A549 (cell line): ENCODE data around the gene SYT1. TPM values are rescaled to one million over a fixed set of nuclear protein-coding genes. Genes with fewer than 3 reads are reported as not detected.

Experiments
- ATAC-seq, 2 experiments: fragments of 200-7000 bp in 1 of 2; fragments of >200 bp in 1 of 2; cut with Nextera tagmentation in 1 of 2; cut with Tn5 transposase in 1 of 2; 3 replicates each; pipeline versions ENCODE4 v1.8.0 to v1.9.1; 2018 to 2020; ENCODE audit warnings: mild to moderate bottlenecking in 1 of 2, moderate library complexity in 1 of 2
- CTCF ChIA-PET: fragments of 300-600 bp; sonication (Branson Sonifier 250); formaldehyde crosslinking; extraction: SDS; loops from one replicate; lab custom pipeline; 2021; ENCODE audit warnings: antibody characterized with exemption, inconsistent platforms; lab: Yijun Ruan, JAX
- POLR2A ChIA-PET: fragments of 350-600 bp; formaldehyde crosslinking; extraction: SDS; loops from one replicate; lab custom pipeline; 2021; ENCODE audit warnings: antibody characterized with exemption, inconsistent platforms; lab: Yijun Ruan, JAX
- DNase-seq, 2 experiments: peaks; one replicate each; pipeline versions ENCODE4 v3.0.0 to v3.0.0-alpha.2; 2011 to 2016; ENCODE audit warnings: low read depth in 1 of 2, low spot score in 1 of 2
- FAIRE-seq: peaks from 2 replicates; lab custom pipeline; 2011; peaks lifted over from hg19 to GRCh38; lab: Jason Lieb, UNC
- H3K27ac ChIP-seq, 2 experiments: fragments of >200 bp; sonication (Bioruptor Twin); formaldehyde crosslinking; 3 replicates each; pipeline ENCODE4 v1.5.1; 2016 to 2017
- H3K4me1 ChIP-seq: fragments of >200 bp; sonication (Bioruptor Twin); formaldehyde crosslinking; 3 replicates; pipeline ENCODE4 v1.6.1; 2016
- H3K4me2 ChIP-seq: fragments of >200 bp; sonication (Bioruptor Twin); formaldehyde crosslinking; 3 replicates; pipeline ENCODE4 v1.6.1; 2016
- H3K4me3 ChIP-seq: fragments of >200 bp; sonication (Bioruptor Twin); formaldehyde crosslinking; 3 replicates; pipeline ENCODE4 v1.5.1; 2016
- H3K9me3 ChIP-seq: fragments of >200 bp; sonication (Bioruptor Twin); formaldehyde crosslinking; 3 replicates; pipeline ENCODE4 v1.6.1; 2016
- BHLHE40 ChIP-seq: IDR thresholded peaks from 2 replicates; pipeline ENCODE4 v1.6.1; 2012; ENCODE audit warnings: low read depth, low read length, inconsistent platforms
- CBX8 ChIP-seq: fragments of 200-600 bp; sonication (generic); IDR thresholded peaks from 2 replicates; pipeline ENCODE4 v1.6.1; 2016
- CEBPB ChIP-seq, 2 experiments: fragments of >200 bp in 1 of 2; sonication (Bioruptor Twin) in 1 of 2; formaldehyde crosslinking in 1 of 2; IDR thresholded peaks; 2 replicates each; pipeline ENCODE4 v1.6.1; 2012 to 2016
- CHD2 ChIP-seq: fragments of 150-350 bp; IDR thresholded peaks from 2 replicates; pipeline ENCODE4 v1.6.1; 2014; ENCODE audit warnings: low read length; ENCODE audit not compliant: partially characterized antibody
- EHF ChIP-seq: fragments of 250-450 bp; sonication (Bioruptor Pico); IDR thresholded peaks from 2 replicates; pipeline ENCODE4 v1.5.0; 2020; ENCODE audit warnings: mild to moderate bottlenecking
- FOXS1 ChIP-seq: fragments of 250-450 bp; sonication (Bioruptor Pico); IDR thresholded peaks from 2 replicates; pipeline ENCODE4 v1.5.0; 2020; ENCODE audit warnings: mild to moderate bottlenecking, moderate library complexity
- GATA3 ChIP-seq: IDR thresholded peaks from 2 replicates; pipeline ENCODE4 v1.6.1; 2012; ENCODE audit warnings: borderline replicate concordance
- HDAC2 ChIP-seq: fragments of 200-600 bp; sonication (generic); IDR thresholded peaks from 2 replicates; pipeline ENCODE4 v1.6.1; 2016
- HEYL ChIP-seq: fragments of 250-450 bp; sonication (Bioruptor Pico); IDR thresholded peaks from 2 replicates; pipeline ENCODE4 v1.8.0; 2021; ENCODE audit warnings: mild to moderate bottlenecking, moderate library complexity
- HOXB13 ChIP-seq: fragments of 250-450 bp; sonication (Bioruptor Pico); IDR thresholded peaks from 2 replicates; pipeline ENCODE4 v1.5.0; 2020; ENCODE audit warnings: low read depth, mild to moderate bottlenecking, moderate library complexity
- JUN ChIP-seq, 2 experiments: fragments of >200 bp; sonication (Bioruptor Twin); formaldehyde crosslinking; IDR thresholded peaks; 2 replicates in 1 of 2; 3 replicates in 1 of 2; pipeline ENCODE4 v1.6.1; 2016 to 2017
- KDM1A ChIP-seq: fragments of 200-600 bp; sonication (generic); IDR thresholded peaks from 2 replicates; pipeline ENCODE4 v1.6.1; 2016; ENCODE audit warnings: low read depth, mild to moderate bottlenecking
- KDM5A ChIP-seq: fragments of 200-600 bp; sonication (generic); IDR thresholded peaks from 2 replicates; pipeline ENCODE4 v1.6.1; 2016; ENCODE audit warnings: antibody characterized with exemption, mild to moderate bottlenecking
- MAFK ChIP-seq: fragments of 450-650 bp; IDR thresholded peaks from 2 replicates; pipeline ENCODE4 v1.6.1; 2014; ENCODE audit not compliant: partially characterized antibody
- PHF8 ChIP-seq: fragments of 200-600 bp; sonication (generic); IDR thresholded peaks from 2 replicates; pipeline ENCODE4 v1.6.1; 2016; ENCODE audit warnings: low read depth, mild to moderate bottlenecking, antibody characterized with exemption, moderate library complexity, borderline replicate concordance
- POLR2A ChIP-seq: IDR thresholded peaks from 2 replicates; pipeline ENCODE4 v1.6.1; 2012; ENCODE audit warnings: mild to moderate bottlenecking, low read length
- RAD21 ChIP-seq, 2 experiments: fragments of >200 bp in 1 of 2; sonication (Bioruptor Twin) in 1 of 2; formaldehyde crosslinking in 1 of 2; IDR thresholded peaks in 1 of 2; conservative IDR thresholded peaks in 1 of 2; 2 replicates in 1 of 2; 3 replicates in 1 of 2; pipeline ENCODE4 v1.6.1; 2012 to 2018; ENCODE audit warnings: inconsistent platforms in 1 of 2
- RCOR1 ChIP-seq: fragments of 150-350 bp; IDR thresholded peaks from 2 replicates; pipeline ENCODE4 v1.6.1; 2014; ENCODE audit warnings: antibody characterized with exemption, low read length, low read depth
- RFX5 ChIP-seq: fragments of 450-650 bp; IDR thresholded peaks from 2 replicates; pipeline ENCODE4 v1.7.1; 2014; ENCODE audit warnings: antibody characterized with exemption, mild to moderate bottlenecking, moderate library complexity
- RNF2 ChIP-seq: fragments of 200-600 bp; sonication (generic); IDR thresholded peaks from 2 replicates; pipeline ENCODE4 v1.6.1; 2016; ENCODE audit warnings: low read depth, mild to moderate bottlenecking, antibody characterized with exemption, moderate library complexity, borderline replicate concordance
- SMC3 ChIP-seq: fragments of >200 bp; sonication (Bioruptor Twin); formaldehyde crosslinking; IDR thresholded peaks from 3 replicates; pipeline ENCODE4 v1.6.1; 2018; ENCODE audit warnings: inconsistent platforms
- TFCP2L1 ChIP-seq: fragments of 250-450 bp; sonication (Bioruptor Pico); IDR thresholded peaks from 2 replicates; pipeline ENCODE4 v1.5.0; 2021; ENCODE audit warnings: mild to moderate bottlenecking
- TP53 ChIP-seq: fragments of 250-450 bp; sonication (Bioruptor Pico); IDR thresholded peaks from 2 replicates; pipeline ENCODE4 v1.5.0; 2021; ENCODE audit warnings: mild to moderate bottlenecking, moderate library complexity
- ZC3H11A ChIP-seq: fragments of 450-650 bp; IDR thresholded peaks from 2 replicates; pipeline ENCODE4 v1.6.1; 2014; ENCODE audit warnings: antibody characterized with exemption, mild to moderate bottlenecking
- ZFP36 ChIP-seq: fragments of 450-650 bp; IDR thresholded peaks from 2 replicates; pipeline ENCODE4 v1.6.1; 2014; ENCODE audit warnings: borderline replicate concordance; ENCODE audit not compliant: partially characterized antibody
- WGBS: methylation state at CpG from one replicate; pipeline ENCODE4 v1.1.6; 2017; ENCODE audit errors: missing lambda C conversion rate; 5-methylcytosine and 5-hydroxymethylcytosine counted together
- polyA plus RNA-seq, 4 experiments: library from polyadenylated mRNA; depleted of rRNA in 3 of 4; stranded (reverse); fragments of >200 nt; fragmentation: RNase III in 1 of 4; extraction: RNeasy Plus Mini Kit Qiagen cat#74134 plus additional on column Dnase treatment in 1 of 4; gene quantifications; 2 replicates in 3 of 4; 3 replicates in 1 of 4; pipeline ENCODE4 v1.2.3, GENCODE V29; 2011 to 2017
- TF ChIP-seq, protein P1 (sequence below): fragments of 200-600 bp; sonication (generic); IDR thresholded peaks from 2 replicates; pipeline ENCODE4 v1.6.1; 2016; ENCODE audit warnings: antibody characterized with exemption, mild to moderate bottlenecking, moderate library complexity
- TF ChIP-seq, protein P2 (sequence below): fragments of >200 bp; sonication (Bioruptor Twin); formaldehyde crosslinking; IDR thresholded peaks from 3 replicates; pipeline ENCODE4 v1.6.1; 2016

SYT1 gene
- polyA plus RNA-seq, 2 of the 4 experiments (the other 2 are of a cell fraction): 11.7 to 39.6 TPM

DNA sequence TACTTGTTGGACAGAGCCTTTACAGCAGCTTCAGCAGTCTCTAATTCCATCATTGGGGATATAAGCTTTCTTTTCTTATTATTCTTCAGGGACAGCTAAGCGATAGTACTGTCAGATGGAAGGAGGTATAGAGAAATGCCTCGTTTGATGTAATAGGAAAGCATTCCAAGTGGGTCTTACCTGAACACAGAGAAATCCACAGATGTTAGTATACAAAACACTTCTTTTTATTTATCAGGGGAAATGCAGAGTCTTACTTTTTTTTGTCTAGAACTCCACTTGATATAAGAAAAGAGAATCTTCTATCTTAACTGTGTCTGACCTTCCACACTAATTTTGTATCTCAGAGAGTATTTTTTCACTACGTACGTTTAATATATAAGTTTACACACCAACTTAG is 1.9 kb downstream of the SYT1 start:
- H3K4me2 ChIP-seq: peak overlapping the region; percentile 76
- ChIA-PET POLR2A (interaction anchor here (1.3 kb wide), 1 partner anchor 17 kb away, joined by 4 read pairs; no protein-coding TSS in a partner anchor), CTCF (no interaction called here)

DNA sequence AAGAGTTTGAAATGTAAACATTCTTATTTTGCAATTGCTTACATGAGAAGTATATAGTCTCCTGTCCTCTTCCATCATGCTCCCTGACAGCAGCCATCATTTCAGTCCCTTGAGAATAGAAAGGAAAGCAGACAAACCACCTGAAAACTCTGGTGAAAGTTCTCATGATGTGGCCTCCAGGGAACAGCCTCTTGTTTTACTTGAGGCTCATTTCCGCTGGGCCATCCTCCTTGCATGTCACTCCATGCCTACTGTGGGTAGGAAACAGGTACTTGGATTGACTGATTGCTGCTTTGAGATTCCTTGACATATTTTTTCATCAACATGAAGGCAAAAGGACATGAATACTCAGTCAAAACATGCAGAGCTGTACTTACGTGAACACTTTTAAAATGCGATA is 6.0 kb downstream of the SYT1 start:
- CTCF ChIA-PET: no interaction called here
- Histone ChIP-seq H3K4me2 (peak overlapping the region; percentile 22; the same call in 2 of the 3 replicates), H3K4me1 (peaks cover 60% of the 10 kb centered on the region), H3K9me3 (no peaks in the 10 kb centered on the region), H3K4me3 (no peak overlapping the region), H3K27ac (no peak overlapping the region)
- DNase-seq (no peak), ATAC-seq (no peak; a peak in 1 of 6 replicates), FAIRE-seq (no peak)
- POLR2A ChIA-PET: no interaction called here
- 88% methylated on average over 3 of the region's 3 CpGs for WGBS
- TF ChIP-seq HEYL (no peak), RAD21 (conservative IDR thresholded peaks at IDR 0.05 in 1 of 2, IDR thresholded peaks at IDR 0.05 in 1 of 2) (no peak), POLR2A (no peak), MAFK (no peak), SMC3 (no peak), KDM1A (no peak), JUN (IDR thresholded peaks at IDR 0.05) (no peak)

More for the DNA sequence above, 1.9 kb downstream of the SYT1 start:
- peaks cover 49% of the 10 kb centered on the region for H3K4me1 ChIP-seq
- DNase-seq (no peak), FAIRE-seq (no peak), ATAC-seq (no peak)
- WGBS: 85% methylated on average over 4 of the region's 4 CpGs
- H3K27ac ChIP-seq: no peak overlapping the region
- TF ChIP-seq ZFP36: no peak
- TF ChIP-seq, protein P1, sequence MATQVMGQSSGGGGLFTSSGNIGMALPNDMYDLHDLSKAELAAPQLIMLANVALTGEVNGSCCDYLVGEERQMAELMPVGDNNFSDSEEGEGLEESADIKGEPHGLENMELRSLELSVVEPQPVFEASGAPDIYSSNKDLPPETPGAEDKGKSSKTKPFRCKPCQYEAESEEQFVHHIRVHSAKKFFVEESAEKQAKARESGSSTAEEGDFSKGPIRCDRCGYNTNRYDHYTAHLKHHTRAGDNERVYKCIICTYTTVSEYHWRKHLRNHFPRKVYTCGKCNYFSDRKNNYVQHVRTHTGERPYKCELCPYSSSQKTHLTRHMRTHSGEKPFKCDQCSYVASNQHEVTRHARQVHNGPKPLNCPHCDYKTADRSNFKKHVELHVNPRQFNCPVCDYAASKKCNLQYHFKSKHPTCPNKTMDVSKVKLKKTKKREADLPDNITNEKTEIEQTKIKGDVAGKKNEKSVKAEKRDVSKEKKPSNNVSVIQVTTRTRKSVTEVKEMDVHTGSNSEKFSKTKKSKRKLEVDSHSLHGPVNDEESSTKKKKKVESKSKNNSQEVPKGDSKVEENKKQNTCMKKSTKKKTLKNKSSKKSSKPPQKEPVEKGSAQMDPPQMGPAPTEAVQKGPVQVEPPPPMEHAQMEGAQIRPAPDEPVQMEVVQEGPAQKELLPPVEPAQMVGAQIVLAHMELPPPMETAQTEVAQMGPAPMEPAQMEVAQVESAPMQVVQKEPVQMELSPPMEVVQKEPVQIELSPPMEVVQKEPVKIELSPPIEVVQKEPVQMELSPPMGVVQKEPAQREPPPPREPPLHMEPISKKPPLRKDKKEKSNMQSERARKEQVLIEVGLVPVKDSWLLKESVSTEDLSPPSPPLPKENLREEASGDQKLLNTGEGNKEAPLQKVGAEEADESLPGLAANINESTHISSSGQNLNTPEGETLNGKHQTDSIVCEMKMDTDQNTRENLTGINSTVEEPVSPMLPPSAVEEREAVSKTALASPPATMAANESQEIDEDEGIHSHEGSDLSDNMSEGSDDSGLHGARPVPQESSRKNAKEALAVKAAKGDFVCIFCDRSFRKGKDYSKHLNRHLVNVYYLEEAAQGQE: no peak
- TF ChIP-seq TP53: no peak
- no peak for TF ChIP-seq TFCP2L1 (CRISPR knock-in tag)
- no peak for TF ChIP-seq PHF8
- no peak for TF ChIP-seq CEBPB (IDR thresholded peaks at IDR 0.05)
- no peaks in the 10 kb centered on the region for H3K9me3 ChIP-seq
- H3K4me3 ChIP-seq: 0 out of 3 replicates have a peak overlapping the region, but pooled peaks have one; percentile 94

- CTCF ChIA-PET: no interaction called here
- H3K4me1 ChIP-seq: peaks cover 50% of the 10 kb centered on the region; the same call in 2 of the 3 replicates
- WGBS: 64% methylated on average over 2 of the region's 2 CpGs
- H3K4me3 ChIP-seq: no peak overlapping the region
- H3K9me3 ChIP-seq: no peaks in the 10 kb centered on the region
- H3K4me2 ChIP-seq: peak overlapping the region; percentile 16
- ATAC-seq (no peak), DNase-seq (no peak), FAIRE-seq (no peak)
- TF ChIP-seq EHF (CRISPR knock-in tag) (no peak), RCOR1 (no peak), RAD21 (conservative IDR thresholded peaks at IDR 0.05 in 1 of 2, IDR thresholded peaks at IDR 0.05 in 1 of 2) (no peak), ZC3H11A (no peak), CBX8 (no peak), RNF2 (no peak), BHLHE40 (no peak), HOXB13 (CRISPR knock-in tag) (no peak), HDAC2 (no peak), FOXS1 (no peak), ZFP36 (no peak), GATA3 (no peak), CHD2 (no peak), RFX5 (no peak), KDM5A (no peak)
- TF ChIP-seq, protein P2, sequence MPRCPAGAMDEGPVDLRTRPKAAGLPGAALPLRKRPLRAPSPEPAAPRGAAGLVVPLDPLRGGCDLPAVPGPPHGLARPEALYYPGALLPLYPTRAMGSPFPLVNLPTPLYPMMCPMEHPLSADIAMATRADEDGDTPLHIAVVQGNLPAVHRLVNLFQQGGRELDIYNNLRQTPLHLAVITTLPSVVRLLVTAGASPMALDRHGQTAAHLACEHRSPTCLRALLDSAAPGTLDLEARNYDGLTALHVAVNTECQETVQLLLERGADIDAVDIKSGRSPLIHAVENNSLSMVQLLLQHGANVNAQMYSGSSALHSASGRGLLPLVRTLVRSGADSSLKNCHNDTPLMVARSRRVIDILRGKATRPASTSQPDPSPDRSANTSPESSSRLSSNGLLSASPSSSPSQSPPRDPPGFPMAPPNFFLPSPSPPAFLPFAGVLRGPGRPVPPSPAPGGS: no peak
- H3K27ac ChIP-seq: peak overlapping the region in 1 of 2 experiments; percentile 5; a peak in 1 of 6 replicates
- POLR2A ChIA-PET: interaction anchor here (1.4 kb wide), 1 partner anchor 8 kb away, joined by 3 read pairs; no protein-coding TSS in a partner anchor
Measured at GRCh38 chr12:78871566-78871965, 7.0 kb downstream of the SYT1 start.
